Measurements from ENCODE around the gene ZNF609. TPM values are rescaled to one million over a fixed set of nuclear protein-coding genes. Genes with fewer than 3 reads are reported as not detected.

ZNF609 gene
- total and polyA plus RNA-seq, 7 donors: 4.8 to 35.2 (median 29.6) TPM

DNA sequence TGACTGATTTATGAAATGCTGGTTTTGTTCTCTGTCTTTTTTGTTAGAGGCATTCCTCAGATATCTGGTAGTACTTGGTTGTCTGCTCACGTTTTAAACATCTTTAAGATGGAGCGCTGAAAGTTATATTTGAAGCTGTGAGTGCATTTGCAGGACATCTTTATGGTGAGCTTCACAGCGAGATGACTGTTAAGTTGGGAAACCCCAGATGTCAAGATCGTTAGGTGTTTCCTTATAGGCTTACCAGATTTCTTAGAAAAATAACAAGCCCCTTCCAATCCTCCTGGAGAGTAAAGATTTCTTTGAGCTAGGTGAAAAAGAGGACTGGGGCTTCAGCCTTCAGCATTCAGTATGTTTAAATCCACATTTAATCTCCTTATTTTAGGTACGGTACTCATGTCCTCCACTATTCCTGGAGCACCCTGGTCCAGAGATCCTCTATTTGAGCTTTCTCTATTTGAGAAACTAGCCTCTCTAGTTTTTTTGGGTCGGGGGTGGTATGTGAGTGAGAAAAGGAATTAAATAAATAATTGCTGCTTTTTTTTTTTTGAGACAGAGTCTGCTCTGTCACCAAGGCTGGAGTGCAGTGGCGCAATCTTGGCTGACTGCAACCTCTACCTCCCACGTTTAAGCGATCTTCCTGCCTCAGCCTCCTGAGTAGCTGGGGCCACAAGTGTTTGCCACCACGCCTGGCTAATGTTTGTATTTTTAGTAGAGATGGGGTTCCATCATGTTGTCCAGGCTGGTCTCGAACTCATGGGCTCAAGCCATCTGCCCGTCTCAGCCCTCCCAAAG is 72.3 kb downstream of the ZNF609 start:
- TF ChIP-seq, protein P1, sequence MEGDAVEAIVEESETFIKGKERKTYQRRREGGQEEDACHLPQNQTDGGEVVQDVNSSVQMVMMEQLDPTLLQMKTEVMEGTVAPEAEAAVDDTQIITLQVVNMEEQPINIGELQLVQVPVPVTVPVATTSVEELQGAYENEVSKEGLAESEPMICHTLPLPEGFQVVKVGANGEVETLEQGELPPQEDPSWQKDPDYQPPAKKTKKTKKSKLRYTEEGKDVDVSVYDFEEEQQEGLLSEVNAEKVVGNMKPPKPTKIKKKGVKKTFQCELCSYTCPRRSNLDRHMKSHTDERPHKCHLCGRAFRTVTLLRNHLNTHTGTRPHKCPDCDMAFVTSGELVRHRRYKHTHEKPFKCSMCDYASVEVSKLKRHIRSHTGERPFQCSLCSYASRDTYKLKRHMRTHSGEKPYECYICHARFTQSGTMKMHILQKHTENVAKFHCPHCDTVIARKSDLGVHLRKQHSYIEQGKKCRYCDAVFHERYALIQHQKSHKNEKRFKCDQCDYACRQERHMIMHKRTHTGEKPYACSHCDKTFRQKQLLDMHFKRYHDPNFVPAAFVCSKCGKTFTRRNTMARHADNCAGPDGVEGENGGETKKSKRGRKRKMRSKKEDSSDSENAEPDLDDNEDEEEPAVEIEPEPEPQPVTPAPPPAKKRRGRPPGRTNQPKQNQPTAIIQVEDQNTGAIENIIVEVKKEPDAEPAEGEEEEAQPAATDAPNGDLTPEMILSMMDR (IDR thresholded peaks at IDR 0.05): no peak
- TF ChIP-seq POLR2A (IDR thresholded peaks at IDR 0.05): no peak
- TF ChIP-seq POLR2AphosphoS5 (IDR thresholded peaks at IDR 0.05): no peak
- no peak for TF ChIP-seq EP300 (IDR thresholded peaks at IDR 0.05)
- Histone ChIP-seq H3K36me3 (no peaks in the 10 kb centered on the region), H3K27me3 (no peaks in the 10 kb centered on the region), H3K27ac (no peak overlapping the region), H3K4me3 (no peak overlapping the region), H3K9me3 (no peaks in the 10 kb centered on the region), H3K4me1 (peaks cover 0 to 43% (median 12%) of the 10 kb centered on the region in 4 donors)
- WGBS, 2 donors: 78 to 91% methylated on average over 12 of the region's 12 CpGs
- intact Hi-C loops (cut with DNase I): no loop called here
- no peak for DNase-seq

DNA sequence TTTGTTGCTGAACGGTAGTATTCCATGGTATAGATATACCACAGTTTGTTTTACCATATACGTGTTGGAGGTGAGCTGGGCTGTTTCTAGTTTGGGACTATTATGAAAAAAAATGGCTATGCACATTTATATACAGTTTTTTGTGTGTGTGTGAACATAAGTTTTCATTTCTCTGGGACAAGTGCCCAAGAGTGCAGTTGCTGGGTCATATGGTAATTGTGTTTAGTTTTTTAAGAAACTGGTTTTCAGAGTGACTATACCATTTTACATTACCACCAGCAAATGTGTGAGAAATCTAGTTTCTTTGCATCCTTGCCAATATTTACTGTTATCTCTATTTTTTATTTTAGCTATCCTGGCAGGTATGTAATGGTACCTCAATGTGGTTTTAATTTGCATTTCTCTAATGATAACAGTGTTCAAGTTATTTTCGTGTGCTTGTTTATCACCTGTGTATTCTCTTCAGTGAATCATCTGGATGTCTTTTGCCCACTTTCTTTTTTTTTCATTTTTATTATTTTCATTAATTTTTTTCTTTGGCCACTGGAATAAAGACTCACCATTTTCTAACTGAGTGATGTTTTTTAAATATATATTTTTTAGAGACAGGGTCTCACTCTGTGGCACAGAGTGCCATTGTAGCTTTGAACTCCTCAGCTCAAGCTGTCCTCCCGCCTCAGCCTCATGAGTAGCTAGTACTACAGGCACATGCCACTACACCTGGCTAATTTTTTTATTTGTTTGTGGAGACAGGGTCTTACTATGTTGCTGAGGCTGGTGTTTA is 75.3 kb downstream of the ZNF609 start:
- H3K9me3 ChIP-seq: no peaks in the 10 kb centered on the region
- 76 to 81% methylated on average over 4 of the region's 4 CpGs for WGBS, 2 donors
- DNase-seq: no peak
- TF ChIP-seq POLR2AphosphoS5 (IDR thresholded peaks at IDR 0.05) (no peak), EP300 (IDR thresholded peaks at IDR 0.05) (no peak), POLR2A (IDR thresholded peaks at IDR 0.05) (no peak)
- TF ChIP-seq, protein P1 (IDR thresholded peaks at IDR 0.05): no peak
- no peaks in the 10 kb centered on the region for H3K36me3 ChIP-seq
- no peak overlapping the region for H3K27ac ChIP-seq
- intact Hi-C loops (cut with DNase I): no loop called here
- peaks cover 0 to 37% (median 11%) of the 10 kb centered on the region in 4 donors for H3K4me1 ChIP-seq
- H3K27me3 ChIP-seq: no peaks in the 10 kb centered on the region
- H3K4me3 ChIP-seq: no peak overlapping the region

DNA sequence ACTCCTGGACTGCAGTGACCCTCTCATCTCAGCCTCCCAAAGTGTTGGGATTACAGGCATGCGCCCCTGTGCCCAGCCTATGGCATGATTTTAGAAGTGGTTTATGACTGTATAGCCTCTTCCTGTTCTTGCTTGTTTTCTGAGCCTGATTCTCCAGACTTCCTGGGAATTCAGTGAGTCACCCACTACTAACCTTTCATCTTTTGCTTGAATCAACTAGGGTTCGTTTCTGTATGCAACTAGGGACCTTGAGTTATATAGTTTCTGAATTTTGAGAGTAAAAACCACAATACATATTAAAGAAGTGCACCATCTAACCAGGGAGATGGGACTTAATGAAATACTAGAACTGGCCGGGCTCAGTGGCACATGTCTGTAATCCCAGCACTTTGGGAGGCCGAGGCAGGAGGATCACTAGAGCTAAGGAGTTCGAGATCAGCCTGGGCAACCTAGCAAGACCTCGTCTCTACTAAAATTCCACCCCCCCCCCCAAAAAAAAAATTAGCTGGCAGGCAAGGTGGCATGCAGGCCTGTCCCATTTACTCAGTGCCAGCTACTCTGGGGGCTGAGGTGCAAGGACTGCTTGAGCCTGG is 76.0 kb downstream of the ZNF609 start:
- peaks cover 0 to 31% (median 11%) of the 10 kb centered on the region in 4 donors for H3K4me1 ChIP-seq
- H3K36me3 ChIP-seq: no peaks in the 10 kb centered on the region
- H3K4me3 ChIP-seq: no peak overlapping the region
- no peaks in the 10 kb centered on the region for H3K9me3 ChIP-seq
- intact Hi-C loops (cut with DNase I): no loop called here
- H3K27ac ChIP-seq: no peak overlapping the region
- DNase-seq: no peak
- 70 to 73% methylated on average over 6 of the region's 6 CpGs for WGBS, 2 donors
- H3K27me3 ChIP-seq: no peaks in the 10 kb centered on the region
- TF ChIP-seq POLR2A (IDR thresholded peaks at IDR 0.05): no peak
- TF ChIP-seq EP300 (IDR thresholded peaks at IDR 0.05): no peak
- TF ChIP-seq, protein P1 (IDR thresholded peaks at IDR 0.05): no peak
- TF ChIP-seq POLR2AphosphoS5 (IDR thresholded peaks at IDR 0.05): no peak

DNA sequence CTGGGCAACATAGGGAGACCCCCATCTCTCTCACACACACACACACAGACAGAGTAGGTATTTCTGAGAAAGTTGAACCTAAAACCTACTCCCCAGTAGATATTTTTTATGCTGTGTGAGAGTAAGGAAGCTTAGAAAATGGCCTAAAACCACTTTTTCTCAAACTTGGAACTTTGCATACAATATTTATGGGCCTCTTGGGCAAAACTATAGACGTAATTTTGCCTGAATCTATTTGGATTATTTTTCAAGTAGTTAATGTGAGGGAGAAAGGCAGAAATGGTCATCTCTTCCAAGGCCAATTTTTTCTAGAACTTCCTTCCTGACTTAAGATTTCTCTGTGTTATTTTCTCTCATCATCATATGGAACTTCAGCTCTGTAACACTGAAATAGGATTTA is 81.7 kb downstream of the ZNF609 start:
- TF ChIP-seq EP300 (IDR thresholded peaks at IDR 0.05) (no peak), POLR2AphosphoS5 (IDR thresholded peaks at IDR 0.05) (no peak), POLR2A (IDR thresholded peaks at IDR 0.05) (no peak)
- TF ChIP-seq, protein P1 (IDR thresholded peaks at IDR 0.05): no peak
- no peak for DNase-seq
- no peak overlapping the region for H3K27ac ChIP-seq
- no peaks in the 10 kb centered on the region for H3K9me3 ChIP-seq
- no peaks in the 10 kb centered on the region for H3K36me3 ChIP-seq
- no peaks in the 10 kb centered on the region for H3K27me3 ChIP-seq
- WGBS, 2 donors: 73 to 81% methylated on average over 1 of the region's 1 CpG
- no peak overlapping the region for H3K4me3 ChIP-seq
- intact Hi-C loops (cut with DNase I): no loop called here
- H3K4me1 ChIP-seq: no peaks in the 10 kb centered on the region

All from sigmoid colon (tissue), 7 donors.